Transverse colon (tissue), 4 donors: Measurements from ENCODE around the gene UBE2L5.

ENCODE experiments used
- CTCF ChIP-seq, 5 experiments: fragments of 200-600 bp in 3 of 5; fragments of 450-650 bp in 2 of 5; sonication (generic) in 3 of 5; IDR thresholded peaks; 1 replicate in 2 of 5; 2 replicates in 3 of 5; pipeline ENCODE4 v1.5.1; 2016 to 2017; ENCODE audit warnings: antibody characterized with exemption in 5 of 5, inconsistent platforms in 3 of 5, mild to moderate bottlenecking in 2 of 5, moderate library complexity in 1 of 5
- POLR2AphosphoS5 ChIP-seq, 3 donors: sonication (generic); formaldehyde crosslinking; IDR thresholded peaks; one replicate each; pipeline ENCODE4 v1.6.1; 2016; ENCODE audit warnings: antibody characterized with exemption in 3 of 3

DNA sequence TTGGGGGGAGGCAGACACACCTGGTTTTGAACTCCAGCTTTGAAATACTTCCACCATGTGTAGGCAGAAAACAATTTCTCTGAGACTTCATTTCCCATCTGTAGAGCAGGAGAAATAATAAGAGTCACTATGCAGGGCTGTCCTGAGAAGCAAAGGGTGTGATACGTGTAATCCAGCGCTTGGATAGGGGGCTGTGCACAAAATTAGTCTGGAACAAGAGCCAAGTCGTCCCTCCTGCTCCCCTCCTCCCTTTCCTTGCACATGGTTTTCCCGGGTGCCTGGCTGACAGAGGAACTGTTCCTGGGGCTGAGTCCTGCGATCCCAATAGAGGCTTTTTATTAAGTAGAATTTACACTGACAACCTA is 29.6 kb upstream of the UBE2L5 start:
- TF ChIP-seq CTCF (IDR thresholded peaks at IDR 0.05): no peak
- TF ChIP-seq POLR2AphosphoS5 (IDR thresholded peaks at IDR 0.05): no peak
